ENCODE data around the gene CARD11. TPM values are rescaled to one million over a fixed set of nuclear protein-coding genes. Genes with fewer than 3 reads are reported as not detected.

CARD11 gene
- total and polyA plus RNA-seq, 2 of the 4 experiments (the other 2 are of a cell fraction), result 0.18 to 0.26 TPM

GRCh38 chr7:2930310-2931033, 113.2 kb downstream of the CARD11 start:
- DNase-seq (no peak), ATAC-seq (ENCODE audit: low read depth) (no peak)
- H2BK120ac ChIP-seq (ENCODE audit: low read depth, low read length), result no peak overlapping the region
- no peak overlapping the region for H3K4me2 ChIP-seq (ENCODE audit: low read depth, low read length)
- H3K56ac ChIP-seq (ENCODE audit: extremely low read depth, insufficient read depth, low read length), result no peak overlapping the region
- no peaks in the 10 kb centered on the region for H3K79me1 ChIP-seq (ENCODE audit: low read depth in 1 of 2, low read length in 2 of 2)
- H3K9me1 ChIP-seq (ENCODE audit: insufficient read depth, low read length), result no peaks in the 10 kb centered on the region
- H3K27ac ChIP-seq (ENCODE audit: insufficient read depth, low read length), result no peak overlapping the region
- WGBS, 2 experiments (ENCODE audit: extremely low coverage in 2 of 2, insufficient read length in 1 of 2), result no CpG with 5 or more reads among the region's 13 CpGs
- H3K4ac ChIP-seq (ENCODE audit: low read depth, low read length), result no peak overlapping the region
- no peak overlapping the region for H2BK5ac ChIP-seq (ENCODE audit: low read depth, low read length, poor library complexity, severe bottlenecking)
- intact Hi-C loops (cut with micrococcal nuclease) (no loop called here), in situ Hi-C loops (cut with MboI; ENCODE audit: low sequenced_read_pairs) (no loop called here), dilution Hi-C loops (cut with HindIII; ENCODE audit: low sequenced_read_pairs, unreplicated experiment) (no loop called here)
- no peak overlapping the region for H2BK15ac ChIP-seq (ENCODE audit: low read depth, low read length)
- H3K9me3 ChIP-seq (ENCODE audit: control insufficient read depth, insufficient read depth, low read length), result no peaks in the 10 kb centered on the region
- ChIA-PET CTCF (no interaction called here), POLR2A (ENCODE audit: unreplicated experiment) (no interaction called here)
- H4K5ac ChIP-seq (ENCODE audit: low read depth, low read length), result no peak overlapping the region
- peaks cover 17% of the 10 kb centered on the region; the same call in 1 of the 2 replicates for H3K27me3 ChIP-seq (ENCODE audit: control insufficient read depth, insufficient read depth, low read length)
- TF ChIP-seq CTCF (conservative IDR thresholded peaks at IDR 0.05; ENCODE audit: low read depth, low read length) (no peak), CEBPB (IDR thresholded peaks at IDR 0.05; ENCODE audit: low read depth, low read length) (no peak), USF2 (IDR thresholded peaks at IDR 0.05; ENCODE audit: low read depth, low read length) (no peak), RCOR1 (IDR thresholded peaks at IDR 0.05; ENCODE audit: insufficient replicate concordance, low read length) (no peak)
- H3K4me3 ChIP-seq (ENCODE audit: insufficient read depth, low read depth, low read length), result no peak overlapping the region
- no peaks in the 10 kb centered on the region for H3K36me3 ChIP-seq (ENCODE audit: control insufficient read depth, insufficient read depth, low read length)
- no peak overlapping the region for H3K23ac ChIP-seq (ENCODE audit: low read depth, low read length)
- no TSS peak for BruUV-seq (replicated peaks)
- no peak overlapping the region for H3K14ac ChIP-seq (replicated peaks; ENCODE audit: low read depth, low read length)
- H4K91ac ChIP-seq (ENCODE audit: insufficient read depth, low read depth, low read length), result no peak overlapping the region
- H3K18ac ChIP-seq (ENCODE audit: low read depth, low read length), result no peak overlapping the region
- no peak overlapping the region for H2AK5ac ChIP-seq (ENCODE audit: low read depth, low read length)
- H3K9ac ChIP-seq (ENCODE audit: low read depth, low read length), result no peak overlapping the region
- H4K8ac ChIP-seq (ENCODE audit: low read depth in 2 of 2, low read length in 2 of 2), result no peak overlapping the region
- H3K4me1 ChIP-seq (ENCODE audit: control insufficient read depth, insufficient read depth, low read length), result no peaks in the 10 kb centered on the region
- H2AFZ ChIP-seq (replicated peaks; ENCODE audit: low read length, poor library complexity), result no peak overlapping the region
- H2AK9ac ChIP-seq (replicated peaks; ENCODE audit: low read depth, low read length, poor library complexity), result no peak overlapping the region
- H4K20me1 ChIP-seq (ENCODE audit: insufficient read depth, low read length), result no peaks in the 10 kb centered on the region
- H2BK20ac ChIP-seq (ENCODE audit: low read depth, low read length), result no peak overlapping the region

Data from IMR-90 (cell line).